Mesothelial cell of epicardium (in vitro differentiated cells): ENCODE data around the gene PPP1R14C. TPM values are rescaled to one million over a fixed set of nuclear protein-coding genes. Genes with fewer than 3 reads are reported as not detected.
"Not testable (repeated sequence)": the region's sequence is repeated elsewhere in the genome, so short reads cannot be mapped to it uniquely, and the experiment has no call there.

Experiments used
- DNase-seq, 2 experiments: peaks; one replicate each; pipeline ENCODE4 v3.0.0; 2021; ENCODE audit warnings: low spot score in 2 of 2; ENCODE audit not compliant: unreplicated experiment in 2 of 2
- H3K27ac Mint-ChIP-seq: 2 replicates; pipeline ENCODE4 v1.8.0; 2021; ENCODE audit warnings: mixed read lengths
- H3K27me3 Mint-ChIP-seq: 2 replicates; pipeline ENCODE4 v1.8.0; 2021; ENCODE audit warnings: low read depth, mixed read lengths
- H3K36me3 Mint-ChIP-seq: 2 replicates; pipeline ENCODE4 v1.8.0; 2021; ENCODE audit warnings: mixed read lengths
- H3K4me1 Mint-ChIP-seq: 2 replicates; pipeline ENCODE4 v1.8.0; 2021; ENCODE audit warnings: mixed read lengths
- H3K4me3 Mint-ChIP-seq: 2 replicates; pipeline ENCODE4 v1.8.0; 2021; ENCODE audit warnings: mild to moderate bottlenecking, moderate library complexity, mixed read lengths
- H3K9me3 Mint-ChIP-seq: 2 replicates; pipeline ENCODE4 v1.8.0; 2021; ENCODE audit warnings: mixed read lengths
- CTCF ChIP-seq: fragments of 200-600 bp; sonication (generic); IDR thresholded peaks from one replicate; pipeline ENCODE4 v1.5.0; 2021; ENCODE audit warnings: antibody characterized with exemption; ENCODE audit not compliant: unreplicated experiment
- total RNA-seq: library from RNA; stranded (reverse); gene quantifications from 3 replicates; pipeline ENCODE4 v1.2.1, GENCODE V29; 2021

Gene PPP1R14C
- total RNA-seq, 1 donor from 2014 or later: 0.27 TPM

- no peak for DNase-seq
- Mint-ChIP-seq H3K4me3 (no peak overlapping the region), H3K9me3 (no peaks in the 10 kb centered on the region), H3K27ac (no peak overlapping the region), H3K27me3 (peaks cover 23% of the 10 kb centered on the region), H3K36me3 (no peaks in the 10 kb centered on the region), H3K4me1 (peaks cover 4% of the 10 kb centered on the region)
- no peak for TF ChIP-seq CTCF
These were observed 16.1 kb upstream of the PPP1R14C start for GRCh38 chr6:150126641-150127291.

- no peak for DNase-seq
- Mint-ChIP-seq H3K27ac (no peak overlapping the region), H3K4me1 (peaks cover 4% of the 10 kb centered on the region), H3K36me3 (no peaks in the 10 kb centered on the region), H3K27me3 (peaks cover 15% of the 10 kb centered on the region), H3K4me3 (no peak overlapping the region), H3K9me3 (no peaks in the 10 kb centered on the region)
- TF ChIP-seq CTCF: no peak
These were observed 14.4 kb upstream of the PPP1R14C start for GRCh38 chr6:150128425-150128824.

- no peak overlapping the region for H3K4me3 Mint-ChIP-seq
- H3K27ac Mint-ChIP-seq: no peak overlapping the region
- H3K27me3 Mint-ChIP-seq: peaks cover 11% of the 10 kb centered on the region
- H3K36me3 Mint-ChIP-seq: no peaks in the 10 kb centered on the region
- no peak for DNase-seq
- no peaks in the 10 kb centered on the region for H3K9me3 Mint-ChIP-seq
- peaks cover 4% of the 10 kb centered on the region for H3K4me1 Mint-ChIP-seq
- no peak for TF ChIP-seq CTCF
These were observed 13.0 kb upstream of the PPP1R14C start for GRCh38 chr6:150129616-150130505.

GRCh38 chr6:150133686-150134085 is 9.2 kb upstream of the PPP1R14C start:
- TF ChIP-seq CTCF: no peak
- Mint-ChIP-seq H3K4me1 (no peaks in the 10 kb centered on the region), H3K4me3 (no peak overlapping the region), H3K27me3 (peaks cover 43% of the 10 kb centered on the region), H3K36me3 (no peaks in the 10 kb centered on the region), H3K27ac (no peak overlapping the region), H3K9me3 (peaks cover 6% of the 10 kb centered on the region)
- DNase-seq: no peak

- Mint-ChIP-seq H3K9me3 (peaks cover 6% of the 10 kb centered on the region), H3K27ac (no peak overlapping the region), H3K36me3 (no peaks in the 10 kb centered on the region)
These were observed 8.4 kb upstream of the PPP1R14C start for GRCh38 chr6:150134280-150134920.

GRCh38 chr6:150137711-150138110 is 5.1 kb upstream of the PPP1R14C start:
- H3K4me3 Mint-ChIP-seq, H3K36me3 Mint-ChIP-seq, H3K4me1 Mint-ChIP-seq, H3K27ac Mint-ChIP-seq, H3K9me3 Mint-ChIP-seq, DNase-seq: not testable (repeated sequence)
- H3K27me3 Mint-ChIP-seq: peaks cover 83% of the 10 kb centered on the region

More at GRCh38 chr6:150134280-150134920, 8.4 kb upstream of the PPP1R14C start:
- no peak for TF ChIP-seq CTCF
- no peak overlapping the region for H3K4me3 Mint-ChIP-seq
- H3K27me3 Mint-ChIP-seq: peaks cover 50% of the 10 kb centered on the region
- DNase-seq: no peak
- no peaks in the 10 kb centered on the region for H3K4me1 Mint-ChIP-seq
